HCT116 (cell line): Measurements from ENCODE around the gene PHF14. TPM values are rescaled to one million over a fixed set of nuclear protein-coding genes. Genes with fewer than 3 reads are reported as not detected.

ENCODE experiments used
- ATAC-seq: fragments of 200-7000 bp; cut with Tn5 transposase; 2 replicates; pipeline ENCODE4 v1.9.1; 2020; ENCODE audit warnings: mild to moderate bottlenecking, moderate library complexity
- BruUV-seq: library from RNA; stranded (reverse); fragments of 400-500 nt; replicated peaks from 2 replicates; lab custom pipeline; 2021; lab: Mats Ljungman, UMichigan
- CTCF ChIA-PET: fragments of 300-600 bp; sonication (Branson Sonifier 250); formaldehyde crosslinking; loops from one replicate; lab custom pipeline; 2021; ENCODE audit warnings: antibody characterized with exemption; lab: Charles Lee
- POLR2A ChIA-PET: fragments of 300-600, 350-600 bp; sonication (Branson Sonifier 250); formaldehyde crosslinking; loops from one replicate; lab custom pipeline; 2021; ENCODE audit warnings: antibody characterized with exemption; lab: Charles Lee
- RAD21 ChIA-PET, 2 experiments: fragments of 300-600 bp; sonication (Branson Sonifier 250); formaldehyde crosslinking; loops; one replicate each; lab custom pipeline; 2023; ENCODE audit warnings: low total read pairs in 2 of 2; ENCODE audit not compliant: uncharacterized antibody in 2 of 2, unreplicated experiment in 2 of 2, low non-redundant PET in 1 of 2; lab: Charles Lee
- DNase-seq: peaks from one replicate; pipeline ENCODE4 v3.0.0-alpha.2; 2010; ENCODE audit warnings: low read depth, low spot score
- H2AFZ ChIP-seq: fragments of 200-600 bp; shearing (Covaris generic), sonication (generic); 2 replicates; pipeline ENCODE4 v1.6.1; 2017; ENCODE audit warnings: low read depth, mixed run types, mixed read lengths, antibody characterized with exemption, low read length; ENCODE audit not compliant: poor library complexity, severe bottlenecking
- H3K27ac ChIP-seq: 2 replicates; pipeline ENCODE4 v1.5.1; 2012; ENCODE audit warnings: low read depth, low read length
- H3K27me3 ChIP-seq: fragments of 200-600 bp; sonication (generic); 2 replicates; pipeline ENCODE4 v1.6.1; 2016; ENCODE audit warnings: mixed run types, low read length, mixed read lengths; ENCODE audit not compliant: insufficient read depth
- H3K36me3 ChIP-seq, 2 experiments: fragments of 200-500 bp in 1 of 2; fragments of 200-600 bp in 1 of 2; sonication (Bioruptor generic) in 1 of 2; sonication (generic) in 1 of 2; 2 replicates each; pipeline versions ENCODE4 v1.5.1 to v1.6.1; 2014 to 2016; ENCODE audit warnings: low read length in 2 of 2, inconsistent platforms in 1 of 2, mixed read lengths in 1 of 2, mixed run types in 1 of 2; ENCODE audit not compliant: insufficient read depth in 2 of 2, control insufficient read depth in 1 of 2
- H3K4me1 ChIP-seq, 2 experiments: fragments of 200-600 bp in 1 of 2; sonication (generic) in 1 of 2; 2 replicates each; pipeline versions ENCODE4 v1.5.1 to v1.6.1; 2012 to 2017; ENCODE audit warnings: low read length in 2 of 2, inconsistent platforms in 1 of 2, mild to moderate bottlenecking in 1 of 2, mixed read lengths in 1 of 2, mixed run types in 1 of 2, moderate library complexity in 1 of 2; ENCODE audit not compliant: insufficient read depth in 2 of 2, control insufficient read depth in 1 of 2
- H3K4me2 ChIP-seq: fragments of 200-600 bp; sonication (generic); 2 replicates; pipeline ENCODE4 v1.6.1; 2017; ENCODE audit warnings: mixed run types, low read length, mixed read lengths
- H3K4me3 ChIP-seq, 2 experiments: fragments of 200-600 bp in 1 of 2; sonication (generic) in 1 of 2; replicated peaks in 1 of 2; 2 replicates each; pipeline ENCODE4 v1.5.1; 2011 to 2016; ENCODE audit warnings: low read length in 2 of 2, control low read depth in 1 of 2, low read depth in 1 of 2, mild to moderate bottlenecking in 1 of 2, mixed read lengths in 1 of 2, mixed run types in 1 of 2
- H3K79me2 ChIP-seq: fragments of 200-600 bp; sonication (generic); 2 replicates; pipeline ENCODE4 v1.6.1; 2017; ENCODE audit warnings: mild to moderate bottlenecking, mixed run types, low read length, moderate library complexity, mixed read lengths; ENCODE audit not compliant: insufficient read depth
- H3K9ac ChIP-seq: fragments of 200-600 bp; sonication (generic); 2 replicates; pipeline ENCODE4 v1.6.1; 2016; ENCODE audit warnings: low read length, mixed read lengths
- H3K9me2 ChIP-seq: fragments of 200-600 bp; sonication (generic), shearing (Covaris generic); 2 replicates; pipeline ENCODE4 v1.6.1; 2017; ENCODE audit warnings: mixed run types, mild to moderate bottlenecking, moderate library complexity; ENCODE audit not compliant: insufficient read depth
- H3K9me3 ChIP-seq, 2 experiments: fragments of 200-500 bp in 1 of 2; fragments of 200-600 bp in 1 of 2; sonication (Bioruptor generic) in 1 of 2; sonication (generic) in 1 of 2; 2 replicates each; pipeline ENCODE4 v1.6.1; 2014 to 2017; ENCODE audit warnings: low read length in 2 of 2, mixed read lengths in 2 of 2, inconsistent platforms in 1 of 2, low read depth in 1 of 2, mild to moderate bottlenecking in 1 of 2, mixed run types in 1 of 2, moderate library complexity in 1 of 2; ENCODE audit not compliant: control insufficient read depth in 1 of 2, insufficient read depth in 1 of 2
- H4K20me1 ChIP-seq: fragments of 200-600 bp; sonication (generic), shearing (Covaris generic); 2 replicates; pipeline ENCODE4 v1.6.1; 2017; ENCODE audit warnings: mixed run types, mild to moderate bottlenecking, moderate library complexity; ENCODE audit not compliant: insufficient read depth
- EZH2 ChIP-seq: fragments of 200-600 bp; sonication (generic); IDR thresholded peaks from 2 replicates; pipeline ENCODE4 v1.6.1; 2017; ENCODE audit warnings: antibody characterized with exemption, mixed run types
- FOSL1 ChIP-seq: IDR thresholded peaks from 2 replicates; pipeline ENCODE4 v1.6.1; 2012; ENCODE audit warnings: low read depth
- SRF ChIP-seq: IDR thresholded peaks from 2 replicates; pipeline ENCODE4 v1.6.1; 2012; ENCODE audit warnings: low read depth
- TCF7L2 ChIP-seq: IDR thresholded peaks from 2 replicates; pipeline ENCODE4 v1.7.0; 2011; ENCODE audit warnings: borderline replicate concordance, inconsistent platforms; ENCODE audit not compliant: insufficient read depth, insufficient read length; ENCODE audit errors: extremely low read depth
- ZNF274 ChIP-seq: fragments of 200-500 bp; sonication (Bioruptor generic); IDR thresholded peaks from 2 replicates; pipeline ENCODE4 v1.6.1; 2014; ENCODE audit warnings: mild to moderate bottlenecking, low read depth, low read length, inconsistent platforms
- intact Hi-C: fragments of 100-400 bp; cut with micrococcal nuclease; formaldehyde crosslinking; loops from 2 replicates; pipeline ENCODE4 v1.10.0; 2022
- total RNA-seq: library from RNA; stranded (reverse); gene quantifications from one replicate; pipeline ENCODE4 v1.2.1, GENCODE V29; 2021; ENCODE audit not compliant: unreplicated experiment
- TF ChIP-seq, protein P1 (sequence below): IDR thresholded peaks from 2 replicates; pipeline ENCODE4 v1.6.1; 2012
- TF ChIP-seq, protein P2 (sequence below): IDR thresholded peaks from 2 replicates; pipeline ENCODE4 v1.6.1; 2012; ENCODE audit warnings: low read depth
- TF ChIP-seq, protein P3 (sequence below), 3 experiments: fragments of 200-600 bp in 1 of 3; sonication (generic) in 1 of 3; IDR thresholded peaks in 2 of 3; conservative IDR thresholded peaks in 1 of 3; 2 replicates each; pipeline ENCODE4 v1.5.1; 2012 to 2017; ENCODE audit warnings: low read depth in 2 of 3, low read length in 2 of 3, antibody characterized with exemption in 1 of 3, borderline replicate concordance in 1 of 3, control low read depth in 1 of 3, mild to moderate bottlenecking in 1 of 3, mixed read lengths in 1 of 3, mixed run types in 1 of 3, moderate library complexity in 1 of 3; ENCODE audit not compliant: insufficient read depth in 1 of 3

PHF14 gene
- total RNA-seq, 1 experiment from 2014 or later, result 13.8 TPM

DNA sequence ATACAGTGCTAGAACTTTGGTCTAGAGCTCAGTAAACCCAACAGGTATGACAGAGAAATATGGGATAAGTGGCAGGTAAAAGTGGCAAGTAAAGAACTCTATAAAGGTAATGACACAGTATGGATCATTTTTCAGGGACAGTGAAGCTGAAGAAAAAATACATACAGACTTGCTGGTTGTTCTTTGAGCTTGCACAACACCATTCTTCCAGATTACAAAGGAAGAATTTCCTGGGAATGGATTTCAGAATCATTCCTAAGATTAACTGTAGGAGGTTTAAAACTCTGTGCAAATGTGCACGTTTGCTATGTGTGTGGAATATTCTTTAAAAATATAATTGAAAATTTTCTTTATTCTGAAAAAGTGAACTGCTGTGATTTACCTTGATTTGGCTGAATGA, 36.0 kb downstream of the PHF14 start:
- ChIA-PET CTCF (no interaction called here), RAD21 (no interaction called here), POLR2A (no interaction called here)
- no peak overlapping the region for H3K27ac ChIP-seq
- intact Hi-C loops, result no loop called here
- BruUV-seq, result no TSS peak
- DNase-seq (no peak), ATAC-seq (no peak)
- no peaks in the 10 kb centered on the region for H3K9me2 ChIP-seq
- no peak overlapping the region for H3K4me2 ChIP-seq
- peaks cover 67% of the 10 kb centered on the region for H3K79me2 ChIP-seq
- no peak overlapping the region for H2AFZ ChIP-seq
- no peaks in the 10 kb centered on the region for H3K27me3 ChIP-seq
- H3K4me1 ChIP-seq, result no peaks in the 10 kb centered on the region
- no peak overlapping the region for H3K9ac ChIP-seq
- H3K36me3 ChIP-seq, result peaks cover 0 to 2% of the 10 kb centered on the region in 2 experiments; a peak in 1 of 4 replicates
- no peaks in the 10 kb centered on the region for H3K9me3 ChIP-seq
- H3K4me3 ChIP-seq, result no peak overlapping the region
- H4K20me1 ChIP-seq, result peaks cover 14% of the 10 kb centered on the region
- TF ChIP-seq EZH2 (no peak), SRF (no peak), FOSL1 (no peak), ZNF274 (no peak), TCF7L2 (no peak)
- TF ChIP-seq, protein P1, sequence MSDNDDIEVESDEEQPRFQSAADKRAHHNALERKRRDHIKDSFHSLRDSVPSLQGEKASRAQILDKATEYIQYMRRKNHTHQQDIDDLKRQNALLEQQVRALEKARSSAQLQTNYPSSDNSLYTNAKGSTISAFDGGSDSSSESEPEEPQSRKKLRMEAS, result no peak
- TF ChIP-seq, protein P2, sequence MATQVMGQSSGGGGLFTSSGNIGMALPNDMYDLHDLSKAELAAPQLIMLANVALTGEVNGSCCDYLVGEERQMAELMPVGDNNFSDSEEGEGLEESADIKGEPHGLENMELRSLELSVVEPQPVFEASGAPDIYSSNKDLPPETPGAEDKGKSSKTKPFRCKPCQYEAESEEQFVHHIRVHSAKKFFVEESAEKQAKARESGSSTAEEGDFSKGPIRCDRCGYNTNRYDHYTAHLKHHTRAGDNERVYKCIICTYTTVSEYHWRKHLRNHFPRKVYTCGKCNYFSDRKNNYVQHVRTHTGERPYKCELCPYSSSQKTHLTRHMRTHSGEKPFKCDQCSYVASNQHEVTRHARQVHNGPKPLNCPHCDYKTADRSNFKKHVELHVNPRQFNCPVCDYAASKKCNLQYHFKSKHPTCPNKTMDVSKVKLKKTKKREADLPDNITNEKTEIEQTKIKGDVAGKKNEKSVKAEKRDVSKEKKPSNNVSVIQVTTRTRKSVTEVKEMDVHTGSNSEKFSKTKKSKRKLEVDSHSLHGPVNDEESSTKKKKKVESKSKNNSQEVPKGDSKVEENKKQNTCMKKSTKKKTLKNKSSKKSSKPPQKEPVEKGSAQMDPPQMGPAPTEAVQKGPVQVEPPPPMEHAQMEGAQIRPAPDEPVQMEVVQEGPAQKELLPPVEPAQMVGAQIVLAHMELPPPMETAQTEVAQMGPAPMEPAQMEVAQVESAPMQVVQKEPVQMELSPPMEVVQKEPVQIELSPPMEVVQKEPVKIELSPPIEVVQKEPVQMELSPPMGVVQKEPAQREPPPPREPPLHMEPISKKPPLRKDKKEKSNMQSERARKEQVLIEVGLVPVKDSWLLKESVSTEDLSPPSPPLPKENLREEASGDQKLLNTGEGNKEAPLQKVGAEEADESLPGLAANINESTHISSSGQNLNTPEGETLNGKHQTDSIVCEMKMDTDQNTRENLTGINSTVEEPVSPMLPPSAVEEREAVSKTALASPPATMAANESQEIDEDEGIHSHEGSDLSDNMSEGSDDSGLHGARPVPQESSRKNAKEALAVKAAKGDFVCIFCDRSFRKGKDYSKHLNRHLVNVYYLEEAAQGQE, result no peak
- TF ChIP-seq, protein P3, sequence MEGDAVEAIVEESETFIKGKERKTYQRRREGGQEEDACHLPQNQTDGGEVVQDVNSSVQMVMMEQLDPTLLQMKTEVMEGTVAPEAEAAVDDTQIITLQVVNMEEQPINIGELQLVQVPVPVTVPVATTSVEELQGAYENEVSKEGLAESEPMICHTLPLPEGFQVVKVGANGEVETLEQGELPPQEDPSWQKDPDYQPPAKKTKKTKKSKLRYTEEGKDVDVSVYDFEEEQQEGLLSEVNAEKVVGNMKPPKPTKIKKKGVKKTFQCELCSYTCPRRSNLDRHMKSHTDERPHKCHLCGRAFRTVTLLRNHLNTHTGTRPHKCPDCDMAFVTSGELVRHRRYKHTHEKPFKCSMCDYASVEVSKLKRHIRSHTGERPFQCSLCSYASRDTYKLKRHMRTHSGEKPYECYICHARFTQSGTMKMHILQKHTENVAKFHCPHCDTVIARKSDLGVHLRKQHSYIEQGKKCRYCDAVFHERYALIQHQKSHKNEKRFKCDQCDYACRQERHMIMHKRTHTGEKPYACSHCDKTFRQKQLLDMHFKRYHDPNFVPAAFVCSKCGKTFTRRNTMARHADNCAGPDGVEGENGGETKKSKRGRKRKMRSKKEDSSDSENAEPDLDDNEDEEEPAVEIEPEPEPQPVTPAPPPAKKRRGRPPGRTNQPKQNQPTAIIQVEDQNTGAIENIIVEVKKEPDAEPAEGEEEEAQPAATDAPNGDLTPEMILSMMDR (IDR thresholded peaks at IDR 0.05 in 2 of 3, conservative IDR thresholded peaks at IDR 0.05 in 1 of 3; ENCODE audit: borderline replicate concordance in 1 of 3, insufficient read depth in 1 of 3, low read depth in 2 of 3, low read length in 2 of 3), result no peak
